ENCODE results near the gene GYPB. TPM values are rescaled to one million over a fixed set of nuclear protein-coding genes. Genes with fewer than 3 reads are reported as not detected.
"Not testable (repeated sequence)": the region's sequence is repeated elsewhere in the genome, so short reads cannot be mapped to it uniquely, and the experiment has no call there.

Gene GYPB
- not detected for polyA plus RNA-seq

DNA sequence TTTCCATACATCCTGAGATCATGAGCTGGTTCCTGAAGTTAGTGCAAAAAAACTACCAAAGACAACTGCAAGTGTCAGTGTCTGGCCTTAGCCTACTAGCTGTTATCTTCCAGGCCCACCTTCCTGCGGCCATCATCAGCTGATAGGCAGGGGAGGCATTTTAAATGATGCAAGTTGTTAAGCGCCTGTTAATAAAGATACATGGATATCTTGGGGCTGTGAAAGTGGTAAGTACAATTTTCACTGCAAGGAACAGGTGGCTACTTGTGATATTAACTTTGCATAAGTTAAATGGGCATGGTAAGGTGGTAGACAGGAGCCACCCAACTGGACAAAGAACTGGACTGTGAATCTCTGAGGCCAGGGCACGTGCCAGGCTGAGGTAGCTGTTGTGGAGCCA lies at the start of gene GYPB:
GYPB (minus strand) TSS at position 104 of the 400 bp plus-strand sequence; CDS start at position 11, 93 bp downstream.
- H3K4me3 Mint-ChIP-seq; H3K36me3 Mint-ChIP-seq; DNase-seq; H3K27ac Mint-ChIP-seq; H3K27me3 Mint-ChIP-seq (ENCODE audit: low read depth in 3 of 3); H3K9me3 Mint-ChIP-seq; H3K4me1 Mint-ChIP-seq: not testable (repeated sequence)

DNA sequence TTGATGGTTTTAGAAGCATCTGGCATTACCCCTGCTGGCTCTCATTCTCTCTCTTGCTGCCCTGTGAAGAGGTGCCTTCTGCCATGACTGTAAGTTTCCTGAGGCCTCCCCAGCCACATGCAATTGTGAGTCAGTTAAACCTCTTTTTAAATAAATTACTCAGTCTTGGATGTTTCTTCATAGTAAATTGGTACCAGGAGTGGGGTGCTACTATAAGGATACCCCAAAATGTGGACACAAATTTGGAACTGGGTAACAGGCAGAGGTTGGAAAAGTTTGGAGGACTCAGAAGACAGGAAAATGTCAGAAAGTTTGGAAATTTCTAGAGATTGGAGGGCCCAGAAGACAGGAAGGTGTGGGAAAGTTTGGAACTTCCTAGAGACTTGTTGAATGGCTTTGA lies 42.4 kb upstream of the GYPB start:
- DNase-seq; H3K27me3 Mint-ChIP-seq (ENCODE audit: low read depth in 3 of 3); H3K4me1 Mint-ChIP-seq; H3K27ac Mint-ChIP-seq; H3K4me3 Mint-ChIP-seq: not testable (repeated sequence)
- Mint-ChIP-seq H3K9me3 (peaks cover 10 to 37% (median 17%) of the 10 kb centered on the region in 6 donors), H3K36me3 (peaks cover 0 to 11% (median 0%) of the 10 kb centered on the region in 3 donors)

DNA sequence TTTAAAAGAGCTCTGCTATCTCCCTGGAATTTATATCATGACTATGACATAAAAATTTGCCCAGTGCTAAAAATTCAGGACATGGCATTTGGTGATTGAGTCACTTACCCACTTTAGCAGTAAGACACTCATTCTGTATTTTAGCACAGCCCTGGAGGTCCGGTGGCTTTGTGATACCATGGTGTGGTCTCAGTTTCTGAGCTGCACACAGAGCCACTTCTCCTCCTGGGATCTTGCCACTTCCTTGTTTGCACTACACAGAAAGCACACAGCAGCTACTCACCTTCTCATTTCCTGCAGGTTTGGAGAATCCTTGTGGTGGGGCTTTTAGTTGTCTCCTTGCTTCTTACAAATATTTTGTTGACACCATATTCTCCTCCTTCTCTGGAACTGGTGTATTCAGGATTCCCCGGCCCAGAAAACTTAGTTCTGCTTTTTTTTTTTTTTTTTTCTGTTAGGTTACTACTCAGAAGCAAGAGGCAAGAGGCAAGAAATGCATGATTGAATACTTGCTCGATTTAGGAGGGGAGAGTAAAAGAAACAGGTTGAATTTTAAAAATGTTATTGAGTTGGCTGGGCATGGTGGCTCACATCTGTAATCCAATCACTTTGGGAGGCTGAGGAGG lies 41.2 kb upstream of the GYPB start:
- H3K27me3 Mint-ChIP-seq (ENCODE audit: low read depth in 3 of 3); H3K27ac Mint-ChIP-seq; H3K4me1 Mint-ChIP-seq; H3K4me3 Mint-ChIP-seq: not testable (repeated sequence)
- Mint-ChIP-seq H3K36me3 (peaks cover 0 to 11% (median 0%) of the 10 kb centered on the region in 3 donors), H3K9me3 (peaks cover 11 to 37% (median 17%) of the 10 kb centered on the region in 6 donors)
- peak in 1 of 3 donors; percentile 1 for DNase-seq

DNA sequence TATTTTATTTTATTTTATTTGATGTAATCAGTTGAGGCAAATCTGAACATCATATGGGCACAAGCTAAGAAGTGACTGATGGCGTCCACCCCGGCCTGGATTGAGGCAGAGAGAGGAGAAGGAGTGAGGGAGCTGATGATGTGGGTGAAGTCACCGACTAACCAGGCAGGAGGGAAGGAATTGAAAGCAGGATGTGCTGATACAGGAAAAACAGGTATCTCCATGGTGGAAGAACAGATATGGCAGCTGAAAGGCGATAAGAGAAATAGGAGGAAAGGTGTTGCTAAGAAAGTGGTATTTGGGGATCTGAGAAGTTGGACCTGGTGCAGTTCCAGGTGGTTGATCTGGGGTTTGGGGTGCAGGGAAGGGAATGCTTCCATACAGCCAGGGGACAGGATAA lies 37.6 kb upstream of the GYPB start:
- Mint-ChIP-seq H3K27ac (no peak overlapping the region), H3K27me3 (ENCODE audit: low read depth in 3 of 3) (peaks cover 0 to 3% (median 2%) of the 10 kb centered on the region in 3 donors), H3K4me3 (no peak overlapping the region), H3K4me1 (no peaks in the 10 kb centered on the region), H3K36me3 (peaks cover 0 to 9% (median 0%) of the 10 kb centered on the region in 3 donors), H3K9me3 (peaks cover 10 to 34% (median 14%) of the 10 kb centered on the region in 6 donors)
- DNase-seq = no peak

DNA sequence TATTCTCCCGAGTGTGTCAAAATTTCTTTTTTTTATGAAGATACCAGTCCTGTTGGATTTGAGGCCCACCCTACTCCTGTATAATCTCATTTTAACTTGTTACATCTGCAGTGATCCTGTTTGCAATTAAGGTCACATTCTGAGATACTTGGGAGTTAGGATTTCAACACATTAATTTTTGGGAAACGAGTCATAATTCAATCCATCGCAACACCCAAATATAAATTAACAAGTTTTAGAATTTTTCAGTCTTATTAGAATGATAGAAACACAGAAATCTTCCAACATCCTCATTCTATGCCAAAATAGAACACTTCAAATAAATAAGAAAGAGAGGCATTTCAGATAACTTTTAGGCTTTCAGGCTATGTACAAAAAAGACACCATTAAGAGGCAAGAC lies 36.2 kb upstream of the GYPB start:
- not testable (repeated sequence) for DNase-seq; H3K4me3 Mint-ChIP-seq; H3K4me1 Mint-ChIP-seq; H3K27ac Mint-ChIP-seq; H3K27me3 Mint-ChIP-seq (ENCODE audit: low read depth in 3 of 3); H3K36me3 Mint-ChIP-seq
- peaks cover 2 to 20% (median 3%) of the 10 kb centered on the region in 6 donors for H3K9me3 Mint-ChIP-seq

DNA sequence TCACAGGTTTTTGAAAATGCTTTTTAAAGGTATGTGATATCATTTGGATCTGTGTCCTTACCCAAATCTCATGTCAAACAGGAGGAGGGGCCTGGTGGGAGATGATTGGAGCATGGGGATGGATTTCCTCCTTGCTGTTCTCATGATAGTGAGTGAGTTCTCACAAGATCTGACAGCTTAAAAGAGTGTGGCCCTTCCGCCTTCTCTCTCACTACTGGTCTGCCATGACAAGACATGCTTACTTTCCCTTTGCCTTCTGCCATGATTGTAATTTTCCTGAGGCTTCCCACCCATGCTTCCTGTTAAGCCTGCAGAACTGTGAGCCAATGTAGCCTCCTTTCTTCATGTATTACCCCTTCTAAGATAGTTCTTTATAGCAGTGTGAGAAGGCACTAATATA lies 32.3 kb upstream of the GYPB start:
- H3K9me3 Mint-ChIP-seq; DNase-seq; H3K36me3 Mint-ChIP-seq; H3K27me3 Mint-ChIP-seq (ENCODE audit: low read depth in 3 of 3); H3K4me1 Mint-ChIP-seq; H3K27ac Mint-ChIP-seq; H3K4me3 Mint-ChIP-seq: not testable (repeated sequence)

DNA sequence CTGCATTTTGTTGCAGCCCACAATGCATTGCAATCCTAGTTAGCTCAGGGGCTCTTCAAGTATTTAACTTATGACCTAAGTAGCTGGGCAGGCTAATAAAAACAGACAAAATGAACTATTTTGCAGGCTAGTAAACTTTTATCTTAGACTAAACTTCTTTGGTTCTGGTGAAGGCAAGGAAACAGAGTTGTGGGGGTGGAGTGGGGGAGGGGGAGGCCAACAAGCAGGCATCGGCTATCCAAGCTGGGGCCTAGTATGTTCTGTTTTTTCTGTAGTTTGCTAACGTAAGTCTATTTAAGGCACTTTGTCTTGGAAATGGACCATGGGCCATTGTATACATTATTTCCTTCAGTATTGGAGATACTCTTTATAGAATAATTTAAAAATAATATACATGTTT lies 31.5 kb upstream of the GYPB start:
- H3K4me3 Mint-ChIP-seq; DNase-seq; H3K27me3 Mint-ChIP-seq (ENCODE audit: low read depth in 3 of 3); H3K9me3 Mint-ChIP-seq; H3K27ac Mint-ChIP-seq; H3K36me3 Mint-ChIP-seq; H3K4me1 Mint-ChIP-seq: not testable (repeated sequence)

DNA sequence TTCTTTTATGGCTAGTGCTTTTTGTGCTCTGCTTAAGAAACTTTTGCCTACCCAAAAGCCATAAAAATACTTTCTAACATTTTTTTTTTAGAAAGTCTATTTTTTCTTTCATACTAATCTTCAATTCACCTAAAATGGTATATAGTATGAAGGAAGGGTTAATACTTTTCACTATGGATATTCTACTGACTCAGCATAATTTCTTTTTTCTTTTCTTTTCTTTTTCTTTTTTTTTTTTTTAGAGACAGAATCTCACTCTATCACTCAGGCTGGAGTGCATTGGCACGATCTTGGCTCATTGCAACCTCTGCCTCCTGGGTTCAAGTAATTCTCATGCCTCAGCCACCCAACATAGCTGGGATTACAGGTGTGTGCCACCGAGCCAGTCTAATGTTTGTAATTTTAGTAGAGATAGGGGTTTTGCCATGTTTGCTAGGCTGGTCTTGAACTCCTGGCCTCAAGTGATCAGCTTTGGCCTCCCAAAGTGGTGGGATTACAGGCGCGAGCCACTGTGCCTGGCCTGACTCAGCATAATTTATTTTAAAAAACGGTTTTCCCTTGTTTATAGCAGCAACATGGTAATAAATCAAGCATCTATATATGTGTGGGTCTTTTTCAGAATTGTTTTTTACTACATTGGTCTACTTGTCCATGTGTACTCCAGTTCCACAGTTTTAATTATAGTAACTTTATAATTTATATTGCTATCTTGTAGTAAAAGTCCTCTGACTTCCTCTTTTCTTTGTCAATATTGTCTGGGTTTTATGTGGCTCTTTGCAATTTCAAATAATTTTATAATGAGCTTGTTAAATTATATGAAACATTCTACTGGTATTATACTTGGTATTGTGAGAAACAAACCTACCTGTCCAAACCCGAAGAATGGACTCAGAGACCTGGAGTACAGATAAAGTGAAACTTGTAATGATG lies 30.6 kb upstream of the GYPB start:
- not testable (repeated sequence) for H3K9me3 Mint-ChIP-seq; H3K36me3 Mint-ChIP-seq; H3K27me3 Mint-ChIP-seq (ENCODE audit: low read depth in 3 of 3); H3K4me1 Mint-ChIP-seq; H3K4me3 Mint-ChIP-seq; DNase-seq; H3K27ac Mint-ChIP-seq

DNA sequence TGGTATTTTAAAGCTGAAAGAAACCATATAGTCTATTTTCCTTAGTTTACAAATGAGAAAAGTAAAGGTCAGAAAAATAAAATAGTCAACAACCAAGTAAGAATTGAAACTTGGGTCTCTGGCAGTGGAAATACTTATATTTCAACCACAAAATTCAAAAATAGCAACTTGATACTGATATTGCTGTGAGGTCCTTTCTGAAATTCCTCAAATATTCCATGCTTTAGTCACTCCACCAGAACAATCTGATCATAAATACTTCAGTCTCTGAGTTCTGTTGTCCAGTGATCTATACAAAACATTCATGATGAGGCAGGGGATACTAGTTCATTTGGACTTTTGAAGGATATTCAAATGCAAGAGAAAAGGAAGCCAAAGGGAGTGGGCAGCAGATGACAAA lies 25.8 kb upstream of the GYPB start:
- H3K27ac Mint-ChIP-seq; H3K4me1 Mint-ChIP-seq; DNase-seq; H3K4me3 Mint-ChIP-seq; H3K27me3 Mint-ChIP-seq (ENCODE audit: low read depth in 3 of 3); H3K9me3 Mint-ChIP-seq; H3K36me3 Mint-ChIP-seq: not testable (repeated sequence)

DNA sequence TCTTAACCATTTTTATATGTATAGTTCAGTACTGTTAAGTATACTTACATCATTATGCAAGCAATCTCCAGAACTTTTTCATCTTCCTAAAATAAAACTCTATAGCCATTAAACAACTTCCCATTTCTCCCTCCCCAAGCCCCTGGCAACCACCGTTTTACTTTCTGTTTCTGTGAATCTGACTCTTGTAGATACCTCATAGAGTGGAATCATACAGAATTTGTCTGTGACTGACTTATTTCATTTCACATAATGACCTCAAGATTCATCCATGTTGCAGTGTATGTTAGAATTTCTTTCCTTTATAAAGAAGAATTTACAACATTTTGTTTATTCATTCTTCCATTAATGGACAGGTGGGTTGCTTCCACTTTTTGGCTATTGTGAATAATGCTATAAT lies 13.4 kb upstream of the GYPB start:
- H3K4me1 Mint-ChIP-seq = peaks cover 30 to 31% of the 10 kb centered on the region in 2 donors
- H3K4me3 Mint-ChIP-seq; H3K27me3 Mint-ChIP-seq (ENCODE audit: low read depth in 3 of 3); H3K36me3 Mint-ChIP-seq; DNase-seq; H3K9me3 Mint-ChIP-seq: not testable (repeated sequence)
- peak overlapping the region in 1 of 6 donors; percentile 11 for H3K27ac Mint-ChIP-seq

DNA sequence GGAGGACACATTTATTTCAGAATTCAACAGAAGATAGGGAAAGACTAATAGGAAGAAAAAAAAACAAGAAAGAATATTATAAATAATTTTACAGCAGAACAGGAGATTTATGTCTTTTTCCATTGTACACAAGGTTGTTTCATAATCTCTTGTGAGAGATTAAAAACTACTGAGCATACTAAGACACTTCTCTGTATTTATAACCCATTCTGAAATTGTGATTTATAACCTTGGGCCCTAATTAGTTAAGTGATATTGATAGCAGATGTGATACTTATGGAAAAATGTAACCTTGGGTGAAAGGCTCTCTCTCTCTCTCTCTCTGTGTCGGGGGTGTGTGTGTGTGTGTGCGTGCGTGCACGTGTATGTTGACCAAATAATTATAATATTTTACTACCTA lies 12.7 kb upstream of the GYPB start:
- Mint-ChIP-seq H3K4me3 (peak overlapping the region in 2 of 5 donors; percentile 13 to 40), H3K27ac (peak overlapping the region in 1 of 6 donors; percentile 12), H3K4me1 (peaks cover 30 to 31% of the 10 kb centered on the region in 2 donors)
- not testable (repeated sequence) for H3K36me3 Mint-ChIP-seq; H3K27me3 Mint-ChIP-seq (ENCODE audit: low read depth in 3 of 3); H3K9me3 Mint-ChIP-seq; DNase-seq

DNA sequence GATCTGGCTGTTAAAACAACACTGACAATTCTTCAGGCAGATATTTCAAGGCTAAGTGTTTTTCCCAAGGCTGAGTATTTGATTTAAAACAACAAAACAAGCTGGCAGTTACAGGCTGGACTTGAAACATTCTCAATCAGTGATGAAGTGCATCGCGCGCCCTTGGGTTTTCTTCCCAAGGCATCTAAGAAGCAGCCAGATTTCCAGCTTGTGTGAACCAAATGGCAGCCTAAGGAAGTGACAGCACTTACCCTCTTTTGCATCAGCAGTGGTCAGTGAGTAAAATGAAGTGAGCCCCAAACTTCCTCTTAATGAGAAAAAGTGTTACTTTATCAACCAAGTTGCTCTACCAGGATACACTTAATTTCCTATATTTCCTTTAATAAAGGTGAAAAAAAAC lies 12.2 kb upstream of the GYPB start:
- DNase-seq; H3K36me3 Mint-ChIP-seq; H3K9me3 Mint-ChIP-seq; H3K27me3 Mint-ChIP-seq (ENCODE audit: low read depth in 3 of 3): not testable (repeated sequence)
- Mint-ChIP-seq H3K4me3 (peak overlapping the region; percentile 7 to 79 (median 59)), H3K27ac (peak overlapping the region in 5 of 6 donors; percentile 19 to 75 (median 70)), H3K4me1 (peaks cover 30 to 31% of the 10 kb centered on the region in 2 donors)

DNA sequence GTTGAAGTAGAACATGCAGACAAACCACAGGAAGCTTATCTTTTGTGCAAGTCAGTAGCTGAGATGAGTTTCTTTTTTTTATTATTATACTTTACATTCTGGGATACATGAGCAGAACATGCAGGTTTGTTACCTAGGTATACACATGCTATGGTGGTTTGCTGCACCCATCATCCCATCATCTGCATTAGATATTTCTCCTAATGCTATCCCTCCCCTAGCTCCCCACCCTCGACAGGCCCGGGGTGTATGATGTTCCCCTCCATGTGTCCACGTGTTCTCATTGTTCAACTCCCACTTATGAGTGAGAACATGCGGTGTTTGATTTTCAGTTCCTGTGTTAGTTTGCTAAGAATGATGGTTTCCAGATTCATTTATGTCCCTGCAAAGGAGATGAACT lies 11.5 kb upstream of the GYPB start:
- Mint-ChIP-seq H3K27ac (peak overlapping the region in 5 of 6 donors; percentile 69 to 75 (median 72)), H3K4me3 (peak overlapping the region; percentile 54 to 79 (median 61)), H3K4me1 (peaks cover 30 to 31% of the 10 kb centered on the region in 2 donors)
- H3K9me3 Mint-ChIP-seq; H3K27me3 Mint-ChIP-seq (ENCODE audit: low read depth in 3 of 3); H3K36me3 Mint-ChIP-seq: not testable (repeated sequence)
- peak in 2 of 3 donors; percentile 3 for DNase-seq

DNA sequence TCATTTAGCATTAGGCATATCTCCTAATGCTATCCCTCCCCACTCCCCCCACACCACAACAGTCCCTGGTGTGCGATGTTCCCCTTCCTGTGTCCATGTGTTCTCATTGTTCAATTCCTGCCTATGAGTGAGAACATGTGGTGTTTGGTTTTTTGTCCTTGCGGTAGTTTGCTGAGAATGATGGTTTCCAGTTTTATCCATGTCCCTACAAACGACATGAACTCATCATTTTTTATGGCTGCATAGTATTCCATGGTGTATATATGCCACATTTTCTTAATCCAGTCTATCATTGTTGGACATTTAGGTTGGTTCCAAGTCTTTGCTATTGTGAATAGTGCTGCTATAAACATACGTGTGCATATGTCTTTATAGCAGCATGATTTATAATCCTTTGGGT lies 7.5 kb upstream of the GYPB start:
- not testable (repeated sequence) for H3K4me3 Mint-ChIP-seq; H3K9me3 Mint-ChIP-seq; H3K27ac Mint-ChIP-seq; DNase-seq; H3K36me3 Mint-ChIP-seq; H3K27me3 Mint-ChIP-seq (ENCODE audit: low read depth in 3 of 3)
- peaks cover 23% of the 10 kb centered on the region in 2 donors for H3K4me1 Mint-ChIP-seq

Data from immature natural killer cell (primary cell).